ENCODE results near the gene AVL9.

Gene AVL9

GRCh38 chr7:32511791-32512190, 16.5 kb downstream of the AVL9 start:
- DNase-seq (ENCODE audit: low spot score): no peak
- Histone ChIP-seq H3K4me3 (no peak overlapping the region), H3K27ac (no peak overlapping the region)
- TF ChIP-seq CTCF (IDR thresholded peaks at IDR 0.05): no peak

GRCh38 chr7:32513210-32513609, 17.9 kb downstream of the AVL9 start:
- no peak for TF ChIP-seq CTCF (IDR thresholded peaks at IDR 0.05)
- H3K4me3 ChIP-seq: no peak overlapping the region
- H3K27ac ChIP-seq: no peak overlapping the region
- DNase-seq (ENCODE audit: low spot score): no peak

- DNase-seq (ENCODE audit: low spot score): no peak
- no peak for TF ChIP-seq CTCF (IDR thresholded peaks at IDR 0.05)
- Histone ChIP-seq H3K4me3 (no peak overlapping the region), H3K27ac (no peak overlapping the region)
Measured at GRCh38 chr7:32515890-32516550, 20.7 kb downstream of the AVL9 start.

- no peak for TF ChIP-seq CTCF (IDR thresholded peaks at IDR 0.05)
- H3K27ac ChIP-seq: no peak overlapping the region
- H3K4me3 ChIP-seq: no peak overlapping the region
- no peak for DNase-seq (ENCODE audit: low spot score)
Measured at GRCh38 chr7:32516551-32517100, 21.3 kb downstream of the AVL9 start.

GRCh38 chr7:32518534-32519140, 23.3 kb downstream of the AVL9 start:
- Histone ChIP-seq H3K4me3 (no peak overlapping the region), H3K27ac (no peak overlapping the region)
- no peak for TF ChIP-seq CTCF (IDR thresholded peaks at IDR 0.05)
- DNase-seq (ENCODE audit: low spot score): no peak

GRCh38 chr7:32519763-32520162, 24.5 kb downstream of the AVL9 start:
- no peak overlapping the region for H3K4me3 ChIP-seq
- no peak overlapping the region for H3K27ac ChIP-seq
- no peak for TF ChIP-seq CTCF (IDR thresholded peaks at IDR 0.05)
- DNase-seq (ENCODE audit: low spot score): no peak

All from coronary artery (tissue), 2 donors.